Mesothelial cell of epicardium (in vitro differentiated cells): ENCODE results near the gene FCGR2B. TPM values are rescaled to one million over a fixed set of nuclear protein-coding genes. Genes with fewer than 3 reads are reported as not detected.

Experiments used
- DNase-seq, 2 experiments: peaks; one replicate each; pipeline ENCODE4 v3.0.0; 2021; ENCODE audit warnings: low spot score in 2 of 2; ENCODE audit not compliant: unreplicated experiment in 2 of 2
- H3K27ac Mint-ChIP-seq: 2 replicates; pipeline ENCODE4 v1.8.0; 2021; ENCODE audit warnings: mixed read lengths
- H3K27me3 Mint-ChIP-seq: 2 replicates; pipeline ENCODE4 v1.8.0; 2021; ENCODE audit warnings: low read depth, mixed read lengths
- H3K36me3 Mint-ChIP-seq: 2 replicates; pipeline ENCODE4 v1.8.0; 2021; ENCODE audit warnings: mixed read lengths
- H3K4me1 Mint-ChIP-seq: 2 replicates; pipeline ENCODE4 v1.8.0; 2021; ENCODE audit warnings: mixed read lengths
- H3K4me3 Mint-ChIP-seq: 2 replicates; pipeline ENCODE4 v1.8.0; 2021; ENCODE audit warnings: mild to moderate bottlenecking, moderate library complexity, mixed read lengths
- H3K9me3 Mint-ChIP-seq: 2 replicates; pipeline ENCODE4 v1.8.0; 2021; ENCODE audit warnings: mixed read lengths
- total RNA-seq: library from RNA; stranded (reverse); gene quantifications from 3 replicates; pipeline ENCODE4 v1.2.1, GENCODE V29; 2021
- TF ChIP-seq, protein P1 (sequence below): fragments of 200-600 bp; sonication (generic); IDR thresholded peaks from one replicate; pipeline ENCODE4 v1.5.0; 2021; ENCODE audit warnings: antibody characterized with exemption; ENCODE audit not compliant: unreplicated experiment

The FCGR2B gene
- total RNA-seq, 1 donor from 2014 or later, result not detected

DNA sequence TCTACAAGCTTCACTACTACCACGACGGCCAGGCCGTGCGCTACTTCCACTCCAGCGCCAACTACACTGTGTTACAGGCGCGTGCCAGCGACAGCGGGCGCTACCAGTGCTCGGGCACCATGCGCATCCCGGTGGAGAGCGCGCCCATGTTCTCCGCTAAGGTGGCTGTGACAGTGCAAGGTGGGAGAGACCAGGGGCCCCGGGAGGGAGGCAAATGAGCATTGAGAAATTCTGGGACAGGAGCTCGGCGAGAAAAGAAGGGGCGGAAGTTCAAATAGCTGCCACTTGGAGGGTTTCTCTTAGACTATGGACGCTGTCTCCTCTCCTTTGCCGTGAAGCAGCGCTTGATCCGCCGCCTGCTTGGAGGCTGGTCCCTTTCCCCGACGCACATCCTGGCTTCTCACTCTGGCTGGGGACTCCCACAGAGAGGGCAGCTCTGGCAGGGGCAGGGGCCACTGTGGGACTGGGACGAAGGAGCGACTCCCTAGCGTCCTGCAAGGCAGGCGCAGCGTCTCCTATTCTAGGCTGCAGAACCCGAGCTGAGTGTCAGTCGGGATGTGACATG is 63.0 kb downstream of the FCGR2B start:
- Mint-ChIP-seq H3K4me3 (peak overlapping the region; percentile 86), H3K4me1 (peaks cover 37% of the 10 kb centered on the region), H3K9me3 (no peaks in the 10 kb centered on the region), H3K27me3 (peaks cover 38% of the 10 kb centered on the region), H3K27ac (peak overlapping the region; percentile 87), H3K36me3 (no peaks in the 10 kb centered on the region)
- peak; percentile 29 to 63 for DNase-seq
- TF ChIP-seq, protein P1, sequence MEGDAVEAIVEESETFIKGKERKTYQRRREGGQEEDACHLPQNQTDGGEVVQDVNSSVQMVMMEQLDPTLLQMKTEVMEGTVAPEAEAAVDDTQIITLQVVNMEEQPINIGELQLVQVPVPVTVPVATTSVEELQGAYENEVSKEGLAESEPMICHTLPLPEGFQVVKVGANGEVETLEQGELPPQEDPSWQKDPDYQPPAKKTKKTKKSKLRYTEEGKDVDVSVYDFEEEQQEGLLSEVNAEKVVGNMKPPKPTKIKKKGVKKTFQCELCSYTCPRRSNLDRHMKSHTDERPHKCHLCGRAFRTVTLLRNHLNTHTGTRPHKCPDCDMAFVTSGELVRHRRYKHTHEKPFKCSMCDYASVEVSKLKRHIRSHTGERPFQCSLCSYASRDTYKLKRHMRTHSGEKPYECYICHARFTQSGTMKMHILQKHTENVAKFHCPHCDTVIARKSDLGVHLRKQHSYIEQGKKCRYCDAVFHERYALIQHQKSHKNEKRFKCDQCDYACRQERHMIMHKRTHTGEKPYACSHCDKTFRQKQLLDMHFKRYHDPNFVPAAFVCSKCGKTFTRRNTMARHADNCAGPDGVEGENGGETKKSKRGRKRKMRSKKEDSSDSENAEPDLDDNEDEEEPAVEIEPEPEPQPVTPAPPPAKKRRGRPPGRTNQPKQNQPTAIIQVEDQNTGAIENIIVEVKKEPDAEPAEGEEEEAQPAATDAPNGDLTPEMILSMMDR, result no peak

DNA sequence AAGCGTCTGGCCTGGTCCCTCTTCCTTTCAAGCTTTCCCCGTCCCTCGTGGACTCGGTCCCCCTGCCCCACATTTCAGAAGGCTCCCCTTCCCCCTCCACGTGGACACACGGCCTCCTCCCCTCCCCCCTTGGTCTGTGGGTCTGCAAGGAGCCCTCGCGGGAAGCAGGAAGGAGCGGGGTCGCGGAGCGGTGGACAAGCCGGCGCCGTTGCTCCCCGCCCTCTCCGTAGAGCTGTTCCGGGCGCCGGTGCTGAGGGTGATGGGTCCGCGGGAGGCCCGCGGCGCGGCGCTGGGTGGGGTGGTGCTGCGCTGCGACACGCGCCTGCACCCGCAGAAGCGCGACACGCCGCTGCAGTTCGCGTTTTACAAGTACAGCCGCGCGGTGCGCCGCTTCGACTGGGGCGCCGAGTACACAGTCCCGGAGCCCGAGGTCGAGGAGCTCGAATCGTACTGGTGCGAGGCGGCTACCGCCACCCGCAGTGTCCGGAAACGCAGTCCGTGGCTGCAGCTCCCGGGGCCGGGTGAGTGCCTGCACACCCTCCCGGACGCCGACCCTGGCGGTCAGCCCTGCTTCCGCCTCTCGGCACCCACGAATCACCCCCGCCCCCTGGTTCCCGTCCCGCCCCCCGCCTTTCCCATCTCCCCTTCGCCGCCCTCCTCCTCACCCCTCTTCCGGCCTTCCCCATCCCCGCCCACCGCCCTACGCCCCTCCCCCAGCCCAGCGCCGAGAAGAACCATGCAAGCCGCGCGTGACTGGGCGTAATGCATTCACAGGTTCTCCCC is 63.7 kb downstream of the FCGR2B start:
- Mint-ChIP-seq H3K27ac (peak overlapping the region; percentile 87), H3K4me3 (peak overlapping the region; percentile 86), H3K9me3 (no peaks in the 10 kb centered on the region)

DNA sequence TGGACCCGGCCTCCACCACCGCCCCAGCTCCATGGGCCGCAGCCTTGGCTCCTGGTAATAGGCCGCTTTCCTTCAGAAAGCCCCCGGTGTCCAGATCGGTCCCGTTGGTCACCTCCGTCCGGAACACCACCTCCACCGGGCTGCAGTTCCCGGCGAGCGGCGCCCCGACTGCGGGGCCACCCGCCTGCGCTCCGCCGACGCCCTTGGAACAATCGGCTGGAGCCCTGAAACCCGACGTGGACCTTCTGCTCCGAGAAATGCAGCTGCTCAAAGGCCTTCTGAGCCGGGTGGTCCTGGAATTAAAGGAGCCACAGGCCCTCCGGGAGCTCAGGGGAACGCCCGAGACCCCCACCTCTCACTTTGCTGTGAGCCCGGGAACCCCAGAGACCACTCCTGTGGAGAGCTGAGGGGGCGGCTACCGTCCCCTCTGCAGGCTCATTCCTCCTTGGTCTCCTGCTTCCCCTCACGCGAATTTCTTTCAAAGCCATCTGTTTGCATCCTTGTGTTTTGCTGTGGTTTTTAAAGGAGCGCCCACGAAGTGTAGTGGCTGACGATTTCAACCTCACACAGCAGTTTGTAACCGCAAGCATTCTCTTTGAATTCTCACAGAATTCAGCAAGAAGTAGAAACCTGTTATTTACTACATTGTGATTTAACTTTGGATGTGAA is 64.4 kb downstream of the FCGR2B start:
- Mint-ChIP-seq H3K36me3 (no peaks in the 10 kb centered on the region), H3K4me1 (peaks cover 46% of the 10 kb centered on the region), H3K9me3 (no peaks in the 10 kb centered on the region), H3K27ac (peak overlapping the region; percentile 86), H3K4me3 (peak overlapping the region; percentile 86), H3K27me3 (peaks cover 24% of the 10 kb centered on the region)
- TF ChIP-seq, protein P1, result no peak
- no peak for DNase-seq

More for the DNA sequence above, 63.7 kb downstream of the FCGR2B start:
- DNase-seq, result peak; percentile 71 to 79
- TF ChIP-seq, protein P1, result no peak
- H3K36me3 Mint-ChIP-seq, result no peaks in the 10 kb centered on the region
- H3K27me3 Mint-ChIP-seq, result peaks cover 31% of the 10 kb centered on the region
- H3K4me1 Mint-ChIP-seq, result peaks cover 43% of the 10 kb centered on the region

Other genes with a start within 250 kb of the FCGR2B start
- gene FCGR2A, start 157.7 kb upstream of the FCGR2B start, total RNA-seq, result 0.51 to 0.81 TPM (median 0.62 TPM) in 3 replicates
- 0.13 to 0.38 TPM (median 0.25 TPM) in 3 replicates for gene HSPA6, start 138.6 kb upstream of the FCGR2B start, total RNA-seq
- not detected in 3 replicates for gene FCGR3A, start 113.3 kb upstream of the FCGR2B start, total RNA-seq
- gene FCGR3B, start 32.0 kb upstream of the FCGR2B start, total RNA-seq, result not detected in 3 replicates
- not detected in 3 replicates for gene FCRLA, start 44.1 kb downstream of the FCGR2B start, total RNA-seq
- 0.47 to 0.62 TPM (median 0.59 TPM) in 3 replicates for gene FCRLB, start 58.4 kb downstream of the FCGR2B start, total RNA-seq
- 23.5 to 28.7 TPM (median 26.0 TPM) in 3 replicates for gene DUSP12, start 86.6 kb downstream of the FCGR2B start, total RNA-seq
- 26.1 to 28.0 TPM (median 27.4 TPM) in 3 replicates for gene ATF6, start 103.2 kb downstream of the FCGR2B start, total RNA-seq